Measurements from ENCODE around the gene HSPB9.
"Not testable (repeated sequence)": the region's sequence is repeated elsewhere in the genome, so short reads cannot be mapped to it uniquely, and the experiment has no call there.

HSPB9 gene

GRCh38 chr17:42140690-42141089 is 18.1 kb downstream of the HSPB9 start:
- Histone ChIP-seq H3K36me3 (ENCODE audit: insufficient read depth, low read length) (peaks cover 22% of the 10 kb centered on the region), H3K4me1 (ENCODE audit: control insufficient read depth, insufficient read depth, low read length) (peaks cover 35% of the 10 kb centered on the region)
- not testable (repeated sequence) for H3K27me3 ChIP-seq (ENCODE audit: control insufficient read depth, insufficient read depth, low read length); H3K9me3 ChIP-seq (replicated peaks; ENCODE audit: low read length); H3K4me2 ChIP-seq (ENCODE audit: low read length); H3K4me3 ChIP-seq (ENCODE audit: low read length); H3K9ac ChIP-seq (ENCODE audit: low read depth, low read length)

- Histone ChIP-seq H3K9me3 (replicated peaks; ENCODE audit: low read length) (no peaks in the 10 kb centered on the region), H3K27me3 (ENCODE audit: control insufficient read depth, insufficient read depth, low read length) (no peaks in the 10 kb centered on the region)
Observed at GRCh38 chr17:42141382-42141781, 18.8 kb downstream of the HSPB9 start.

GRCh38 chr17:42142371-42142896 is 19.8 kb downstream of the HSPB9 start:
- Histone ChIP-seq H3K36me3 (ENCODE audit: insufficient read depth, low read length) (peaks cover 25% of the 10 kb centered on the region), H3K4me3 (ENCODE audit: low read length) (no peak overlapping the region), H3K9me3 (replicated peaks; ENCODE audit: low read length) (no peaks in the 10 kb centered on the region), H3K27me3 (ENCODE audit: control insufficient read depth, insufficient read depth, low read length) (no peaks in the 10 kb centered on the region), H3K4me2 (ENCODE audit: low read length) (peak overlapping the region; percentile 56), H3K4me1 (ENCODE audit: control insufficient read depth, insufficient read depth, low read length) (peaks cover 27% of the 10 kb centered on the region), H3K9ac (ENCODE audit: low read depth, low read length) (peak overlapping the region; percentile 4)

More at GRCh38 chr17:42141382-42141781, 18.8 kb downstream of the HSPB9 start:
- Histone ChIP-seq H3K36me3 (ENCODE audit: insufficient read depth, low read length) (peaks cover 22% of the 10 kb centered on the region), H3K9ac (ENCODE audit: low read depth, low read length) (no peak overlapping the region), H3K4me1 (ENCODE audit: control insufficient read depth, insufficient read depth, low read length) (peaks cover 28% of the 10 kb centered on the region), H3K4me3 (ENCODE audit: low read length) (no peak overlapping the region), H3K4me2 (ENCODE audit: low read length) (no peak overlapping the region)

GRCh38 chr17:42143138-42143537 is 20.5 kb downstream of the HSPB9 start:
- H3K4me3 ChIP-seq (ENCODE audit: low read length); H3K27me3 ChIP-seq (ENCODE audit: control insufficient read depth, insufficient read depth, low read length); H3K9ac ChIP-seq (ENCODE audit: low read depth, low read length); H3K9me3 ChIP-seq (replicated peaks; ENCODE audit: low read length): not testable (repeated sequence)
- Histone ChIP-seq H3K4me2 (ENCODE audit: low read length) (peak overlapping the region; percentile 56), H3K36me3 (ENCODE audit: insufficient read depth, low read length) (peaks cover 25% of the 10 kb centered on the region), H3K4me1 (ENCODE audit: control insufficient read depth, insufficient read depth, low read length) (peaks cover 27% of the 10 kb centered on the region)

DNA sequence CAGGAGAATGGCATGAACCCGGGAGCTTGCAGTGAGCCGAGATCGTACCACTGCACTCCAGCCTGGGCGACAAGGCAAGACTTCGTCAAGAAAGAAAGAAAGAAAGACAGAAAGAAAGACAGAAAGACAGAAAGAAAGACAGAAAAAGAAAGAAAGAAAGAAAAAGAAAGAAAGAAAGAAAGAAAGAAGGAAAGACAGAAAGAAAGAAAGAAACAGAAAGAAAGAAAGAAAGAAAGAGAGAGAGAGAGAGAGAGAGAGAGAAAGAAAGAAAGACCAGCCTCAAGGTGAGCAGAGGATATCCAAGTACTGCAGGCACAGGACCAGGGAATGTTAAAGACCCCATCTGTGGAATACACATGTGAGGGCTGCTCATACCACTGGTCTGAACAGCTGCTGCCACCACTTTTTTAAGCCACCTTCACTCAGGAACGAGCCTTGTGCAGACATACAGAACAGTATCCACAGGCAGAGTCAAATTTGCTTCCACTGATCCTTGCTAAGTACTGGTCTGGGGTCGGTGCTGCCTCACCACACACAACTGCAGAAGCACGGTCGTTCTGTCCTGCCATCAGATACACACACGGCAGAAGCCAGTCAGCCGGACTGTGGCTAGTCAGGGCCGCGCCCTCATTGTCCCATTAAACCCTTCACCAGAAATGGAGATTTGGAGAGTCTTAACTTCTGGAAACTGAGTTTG is 24.5 kb downstream of the HSPB9 start:
- Histone ChIP-seq H3K4me3 (ENCODE audit: low read length) (no peak overlapping the region), H3K4me2 (ENCODE audit: low read length) (no peak overlapping the region), H3K36me3 (ENCODE audit: insufficient read depth, low read length) (peaks cover 18% of the 10 kb centered on the region), H3K4me1 (ENCODE audit: control insufficient read depth, insufficient read depth, low read length) (peaks cover 17% of the 10 kb centered on the region), H3K9me3 (replicated peaks; ENCODE audit: low read length) (no peaks in the 10 kb centered on the region), H3K9ac (ENCODE audit: low read depth, low read length) (no peak overlapping the region), H3K27me3 (ENCODE audit: control insufficient read depth, insufficient read depth, low read length) (no peaks in the 10 kb centered on the region)

DNA sequence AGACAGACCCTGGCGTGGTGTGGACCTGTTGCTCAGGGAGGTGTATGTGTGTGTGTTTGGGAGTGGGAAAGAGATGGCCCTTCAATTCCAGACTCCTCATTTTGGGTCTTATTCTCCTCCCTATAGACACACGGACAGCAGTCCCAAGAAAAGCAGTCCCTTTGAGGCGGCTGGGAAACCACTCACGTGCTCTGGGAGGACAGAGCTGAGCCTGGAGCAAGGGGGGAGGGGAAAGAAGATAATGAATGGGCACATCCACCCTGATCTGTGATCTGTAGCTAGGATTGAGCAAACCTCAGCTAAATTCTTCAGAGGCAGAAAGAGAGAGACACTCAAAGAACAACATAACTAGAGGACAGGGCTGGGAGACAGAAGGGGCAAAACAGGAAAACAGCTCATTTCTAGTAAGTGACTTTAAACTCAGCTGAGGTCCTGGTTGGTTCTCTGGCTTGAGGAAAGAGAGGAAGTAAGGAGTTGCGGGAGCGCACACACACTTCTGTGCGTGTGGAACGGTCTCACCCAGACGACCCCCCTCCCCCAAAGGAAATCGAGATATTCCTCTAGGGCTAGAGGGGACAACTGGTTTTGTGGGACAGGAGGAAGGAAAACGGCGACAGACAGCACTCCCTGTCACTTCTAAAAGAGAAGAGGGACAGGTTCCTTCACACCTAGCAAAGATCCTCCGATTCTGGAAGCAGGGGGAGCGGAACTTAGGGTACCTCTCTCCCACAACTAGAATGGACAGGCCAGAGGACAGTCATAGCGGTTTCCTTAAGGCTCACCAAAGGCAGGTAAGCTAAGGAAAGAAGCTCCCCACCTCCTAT is 31.5 kb downstream of the HSPB9 start:
- peak overlapping the region; percentile 99 for H3K9ac ChIP-seq (ENCODE audit: low read depth, low read length)
- peaks cover 11% of the 10 kb centered on the region for H3K4me1 ChIP-seq (ENCODE audit: control insufficient read depth, insufficient read depth, low read length)
- H3K4me2 ChIP-seq (ENCODE audit: low read length) = peak overlapping the region; percentile 94
- peaks cover 6% of the 10 kb centered on the region for H3K36me3 ChIP-seq (ENCODE audit: insufficient read depth, low read length)
- no peaks in the 10 kb centered on the region for H3K27me3 ChIP-seq (ENCODE audit: control insufficient read depth, insufficient read depth, low read length)
- H3K4me3 ChIP-seq (ENCODE audit: low read length) = peak overlapping the region; percentile 96
- no peaks in the 10 kb centered on the region for H3K9me3 ChIP-seq (replicated peaks; ENCODE audit: low read length)

DNA sequence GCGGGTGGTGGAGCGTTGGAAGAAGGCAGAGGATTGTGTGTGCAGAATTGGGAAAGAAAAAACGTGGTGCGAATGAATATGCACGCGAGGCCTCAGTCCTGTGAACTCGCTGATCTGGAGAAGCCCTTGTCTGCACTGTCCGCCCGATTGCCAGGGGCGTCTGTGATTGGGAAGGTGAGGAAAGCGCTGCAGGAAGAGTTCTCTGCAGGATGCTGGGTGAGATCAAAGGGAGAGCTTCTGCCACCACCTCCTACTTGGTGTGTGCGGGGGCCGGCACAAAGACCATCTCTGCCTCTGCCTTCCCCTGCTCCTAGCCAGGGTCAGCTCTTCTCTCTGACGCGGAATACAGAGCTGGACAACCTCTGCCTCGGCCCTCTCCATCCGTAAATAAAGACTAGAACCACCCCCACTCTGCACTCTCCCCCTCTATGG is 33.0 kb downstream of the HSPB9 start:
- H3K4me3 ChIP-seq (ENCODE audit: low read length) = peak overlapping the region; percentile 96
- H3K36me3 ChIP-seq (ENCODE audit: insufficient read depth, low read length) = peaks cover 3% of the 10 kb centered on the region
- no peaks in the 10 kb centered on the region for H3K27me3 ChIP-seq (ENCODE audit: control insufficient read depth, insufficient read depth, low read length)
- H3K4me2 ChIP-seq (ENCODE audit: low read length) = peak overlapping the region; percentile 76
- no peaks in the 10 kb centered on the region for H3K9me3 ChIP-seq (replicated peaks; ENCODE audit: low read length)
- peak overlapping the region; percentile 72 for H3K9ac ChIP-seq (ENCODE audit: low read depth, low read length)
- peaks cover 11% of the 10 kb centered on the region for H3K4me1 ChIP-seq (ENCODE audit: control insufficient read depth, insufficient read depth, low read length)

- no peak overlapping the region for H3K4me2 ChIP-seq (ENCODE audit: low read length)
- no peak overlapping the region for H3K9ac ChIP-seq (ENCODE audit: low read depth, low read length)
- H3K9me3 ChIP-seq (replicated peaks; ENCODE audit: low read length) = no peaks in the 10 kb centered on the region
- peaks cover 3% of the 10 kb centered on the region for H3K4me1 ChIP-seq (ENCODE audit: control insufficient read depth, insufficient read depth, low read length)
- no peaks in the 10 kb centered on the region for H3K27me3 ChIP-seq (ENCODE audit: control insufficient read depth, insufficient read depth, low read length)
- no peak overlapping the region for H3K4me3 ChIP-seq (ENCODE audit: low read length)
- H3K36me3 ChIP-seq (ENCODE audit: insufficient read depth, low read length) = no peaks in the 10 kb centered on the region
Observed at GRCh38 chr17:42159796-42160530, 37.4 kb downstream of the HSPB9 start.

DNA sequence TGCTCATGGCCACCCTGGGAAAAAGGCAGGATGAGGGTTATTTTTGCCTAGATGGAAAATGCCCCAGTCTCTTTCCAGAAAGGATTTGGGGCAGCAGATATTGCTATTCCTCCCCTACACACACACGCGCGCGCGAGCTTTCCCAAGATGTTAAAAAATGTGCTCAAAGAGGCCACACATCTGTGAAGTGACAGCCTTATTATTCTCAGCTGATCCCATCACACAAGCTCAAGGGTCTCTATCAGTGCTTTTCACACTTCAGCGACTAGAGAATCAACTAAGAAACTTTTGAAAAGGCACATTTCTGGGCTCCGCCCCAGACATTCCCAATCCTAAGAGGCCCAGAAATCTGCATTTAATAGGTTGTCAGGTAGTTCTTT is 37.9 kb downstream of the HSPB9 start:
- Histone ChIP-seq H3K4me1 (ENCODE audit: control insufficient read depth, insufficient read depth, low read length) (peaks cover under 1% of the 10 kb centered on the region), H3K4me2 (ENCODE audit: low read length) (no peak overlapping the region), H3K9ac (ENCODE audit: low read depth, low read length) (no peak overlapping the region), H3K4me3 (ENCODE audit: low read length) (no peak overlapping the region), H3K27me3 (ENCODE audit: control insufficient read depth, insufficient read depth, low read length) (no peaks in the 10 kb centered on the region), H3K36me3 (ENCODE audit: insufficient read depth, low read length) (no peaks in the 10 kb centered on the region), H3K9me3 (replicated peaks; ENCODE audit: low read length) (no peaks in the 10 kb centered on the region)

DNA sequence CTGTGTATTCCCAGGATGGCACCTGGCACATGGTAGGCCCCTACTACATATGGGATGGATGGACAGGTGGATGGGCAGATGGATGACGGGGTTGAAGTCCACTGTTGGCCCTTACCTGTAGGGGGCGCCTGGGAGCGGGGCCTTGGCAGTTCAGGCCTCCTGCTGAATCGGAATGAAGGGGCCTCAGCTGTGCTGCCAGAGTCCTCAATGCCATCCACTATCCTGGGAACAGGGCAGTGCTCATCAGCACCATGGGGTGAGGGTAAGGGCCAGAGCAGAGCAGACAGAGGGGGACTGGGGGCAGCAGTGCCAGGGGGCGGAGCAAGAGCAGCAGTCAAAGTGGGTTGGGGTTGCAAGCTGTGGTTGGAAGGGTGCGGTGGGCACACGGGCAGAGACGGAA is 40.5 kb downstream of the HSPB9 start:
- H3K4me2 ChIP-seq (ENCODE audit: low read length) = no peak overlapping the region
- no peaks in the 10 kb centered on the region for H3K9me3 ChIP-seq (replicated peaks; ENCODE audit: low read length)
- no peak overlapping the region for H3K9ac ChIP-seq (ENCODE audit: low read depth, low read length)
- H3K27me3 ChIP-seq (ENCODE audit: control insufficient read depth, insufficient read depth, low read length) = peaks cover 6% of the 10 kb centered on the region
- H3K4me1 ChIP-seq (ENCODE audit: control insufficient read depth, insufficient read depth, low read length) = no peaks in the 10 kb centered on the region
- H3K4me3 ChIP-seq (ENCODE audit: low read length) = no peak overlapping the region
- no peaks in the 10 kb centered on the region for H3K36me3 ChIP-seq (ENCODE audit: insufficient read depth, low read length)

DNA sequence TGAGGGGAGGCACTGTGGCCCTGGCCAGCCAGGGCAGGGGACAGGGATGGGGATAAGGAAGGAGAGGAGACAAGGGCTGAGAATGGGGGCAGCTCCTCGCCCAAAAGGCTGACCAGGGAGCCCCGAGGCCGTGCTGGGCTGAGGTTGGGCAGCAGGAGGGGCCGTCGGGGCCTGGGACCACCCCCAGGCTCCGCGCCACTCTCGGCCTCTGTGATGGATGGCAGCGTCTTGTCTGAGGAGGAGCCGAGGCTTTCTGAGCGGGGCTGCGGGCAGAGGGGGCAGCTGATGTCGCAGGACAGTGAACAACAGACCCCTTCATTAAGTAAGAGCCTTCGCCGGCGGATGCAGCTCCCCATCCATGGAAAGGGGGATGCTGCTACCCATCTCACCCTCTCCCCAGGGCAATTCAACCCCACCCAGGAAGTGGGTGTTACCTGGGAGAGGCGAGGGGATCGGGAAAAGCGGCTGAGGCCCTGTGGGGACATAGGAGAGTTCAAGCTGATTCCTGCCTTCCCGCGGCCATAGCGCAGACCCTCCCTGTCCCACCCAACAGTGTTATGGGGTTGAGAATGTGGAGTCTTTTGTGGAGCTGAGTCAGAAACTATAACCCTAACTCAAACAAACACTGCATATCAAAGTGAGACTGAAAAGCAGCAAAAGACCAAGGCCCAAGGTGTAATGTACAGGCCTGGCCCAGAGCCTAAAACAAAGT is 41.2 kb downstream of the HSPB9 start:
- Histone ChIP-seq H3K36me3 (ENCODE audit: insufficient read depth, low read length) (no peaks in the 10 kb centered on the region), H3K4me3 (ENCODE audit: low read length) (no peak overlapping the region), H3K9me3 (replicated peaks; ENCODE audit: low read length) (no peaks in the 10 kb centered on the region), H3K9ac (ENCODE audit: low read depth, low read length) (no peak overlapping the region), H3K4me2 (ENCODE audit: low read length) (no peak overlapping the region), H3K27me3 (ENCODE audit: control insufficient read depth, insufficient read depth, low read length) (peaks cover 6% of the 10 kb centered on the region), H3K4me1 (ENCODE audit: control insufficient read depth, insufficient read depth, low read length) (no peaks in the 10 kb centered on the region)

All from skeletal muscle satellite cell (primary cell).